ENCODE measurements around the gene ZNF587B. TPM values are rescaled to one million over a fixed set of nuclear protein-coding genes. Genes with fewer than 3 reads are reported as not detected.
"Not testable (repeated sequence)": the region's sequence is repeated elsewhere in the genome, so short reads cannot be mapped to it uniquely, and the experiment has no call there.

ZNF587B gene
- total RNA-seq, 1 experiment from 2014 or later: 43.2 TPM

GRCh38 chr19:57807541-57807940 is 22.6 kb upstream of the ZNF587B start:
- DNase-seq (ENCODE audit: low spot score) (no peak), ATAC-seq (no peak)
- H3K27me3 Mint-ChIP-seq (ENCODE audit: low read depth): no peaks in the 10 kb centered on the region
- no peak overlapping the region for H3K4me3 Mint-ChIP-seq
- no peak for TF ChIP-seq ETV6 (CRISPR knock-in tag; IDR thresholded peaks at IDR 0.05)
- no peak for TF ChIP-seq RELA (CRISPR knock-in tag; IDR thresholded peaks at IDR 0.05; ENCODE audit: borderline replicate concordance)
- no peak for TF ChIP-seq NR1H2 (CRISPR knock-in tag; IDR thresholded peaks at IDR 0.05)
- ChIA-PET POLR2A (no interaction called here), CTCF (no interaction called here)
- no peak overlapping the region; the same call in none of the 2 replicates for H3K27ac Mint-ChIP-seq
- H3K9me3 Mint-ChIP-seq: no peaks in the 10 kb centered on the region
- H3K4me1 Mint-ChIP-seq: peaks cover 38% of the 10 kb centered on the region
- H3K36me3 Mint-ChIP-seq: peaks cover 48% of the 10 kb centered on the region

- peaks cover 50% of the 10 kb centered on the region for H3K36me3 Mint-ChIP-seq
- not testable (repeated sequence) for H3K27ac Mint-ChIP-seq
- peaks cover 28% of the 10 kb centered on the region for H3K4me1 Mint-ChIP-seq
Measured at GRCh38 chr19:57810410-57811295, 19.4 kb upstream of the ZNF587B start.

GRCh38 chr19:57812226-57812625 is 17.9 kb upstream of the ZNF587B start:
- Mint-ChIP-seq H3K4me3 (peak overlapping the region; percentile 7; the same call in 1 of the 2 replicates), H3K27me3 (ENCODE audit: low read depth) (no peaks in the 10 kb centered on the region)
- TF ChIP-seq ERG (CRISPR knock-in tag; IDR thresholded peaks at IDR 0.05) (no peak), NFATC4 (CRISPR knock-in tag; IDR thresholded peaks at IDR 0.05) (no peak), USF1 (CRISPR knock-in tag; IDR thresholded peaks at IDR 0.05) (no peak), JUN (CRISPR knock-in tag; IDR thresholded peaks at IDR 0.05) (no peak), ZNF423 (CRISPR knock-in tag; IDR thresholded peaks at IDR 0.05) (no peak), ZNF532 (CRISPR knock-in tag; IDR thresholded peaks at IDR 0.05; ENCODE audit: borderline replicate concordance) (no peak), ZMAT4 (CRISPR knock-in tag; IDR thresholded peaks at IDR 0.05) (no peak), SP1 (CRISPR knock-in tag; conservative IDR thresholded peaks at IDR 0.05) (no peak), AFF4 (CRISPR knock-in tag; IDR thresholded peaks at IDR 0.05; ENCODE audit: borderline replicate concordance) (no peak)

More at GRCh38 chr19:57810410-57811295, 19.4 kb upstream of the ZNF587B start:
- CTCF ChIA-PET; H3K27me3 Mint-ChIP-seq (ENCODE audit: low read depth); H3K4me3 Mint-ChIP-seq; H3K9me3 Mint-ChIP-seq; DNase-seq (ENCODE audit: low spot score); ATAC-seq; POLR2A ChIA-PET: not testable (repeated sequence)

GRCh38 chr19:57812975-57813820 is 16.9 kb upstream of the ZNF587B start:
- H3K27ac Mint-ChIP-seq; POLR2A ChIA-PET; DNase-seq (ENCODE audit: low spot score); H3K9me3 Mint-ChIP-seq; H3K27me3 Mint-ChIP-seq (ENCODE audit: low read depth); CTCF ChIA-PET; ATAC-seq: not testable (repeated sequence)
- peaks cover 31% of the 10 kb centered on the region for H3K4me1 Mint-ChIP-seq
- H3K36me3 Mint-ChIP-seq: peaks cover 35% of the 10 kb centered on the region
- peak overlapping the region; percentile 96 for H3K4me3 Mint-ChIP-seq

More at GRCh38 chr19:57812226-57812625, 17.9 kb upstream of the ZNF587B start:
- Mint-ChIP-seq H3K27ac (no peak overlapping the region; the same call in 1 of the 2 replicates), H3K36me3 (peaks cover 42% of the 10 kb centered on the region), H3K9me3 (no peaks in the 10 kb centered on the region), H3K4me1 (peaks cover 27% of the 10 kb centered on the region)
- ATAC-seq (no peak), DNase-seq (ENCODE audit: low spot score) (no peak)
- CTCF ChIA-PET: no interaction called here
- POLR2A ChIA-PET: no interaction called here

Data from WTC11 (cell line).